ENCODE measurements around the gene FAM163B.

GRCh38 chr9:133547116-133547515 lies 62.1 kb downstream of the FAM163B start:
- no peak for TF ChIP-seq ZNF24 (tag by site-specific recombination; IDR thresholded peaks at IDR 0.05)
- TF ChIP-seq CTCF (tag by site-specific recombination; IDR thresholded peaks at IDR 0.05): no peak
- TF ChIP-seq ZBTB8A (tag by site-specific recombination; IDR thresholded peaks at IDR 0.05): no peak
